HG02588 (cell line): Measurements from ENCODE around the gene MAFG.

ENCODE experiments used
- ATAC-seq: cut with Tn5 transposase; IDR thresholded peaks from one replicate; pipeline ENCODE4 v1.9.1; 2021; ENCODE audit warnings: mild to moderate bottlenecking, moderate library complexity; ENCODE audit not compliant: unreplicated experiment

Gene MAFG

GRCh38 chr17:81940538-81941483 is 13.3 kb upstream of the MAFG start:
- no peak for ATAC-seq

DNA sequence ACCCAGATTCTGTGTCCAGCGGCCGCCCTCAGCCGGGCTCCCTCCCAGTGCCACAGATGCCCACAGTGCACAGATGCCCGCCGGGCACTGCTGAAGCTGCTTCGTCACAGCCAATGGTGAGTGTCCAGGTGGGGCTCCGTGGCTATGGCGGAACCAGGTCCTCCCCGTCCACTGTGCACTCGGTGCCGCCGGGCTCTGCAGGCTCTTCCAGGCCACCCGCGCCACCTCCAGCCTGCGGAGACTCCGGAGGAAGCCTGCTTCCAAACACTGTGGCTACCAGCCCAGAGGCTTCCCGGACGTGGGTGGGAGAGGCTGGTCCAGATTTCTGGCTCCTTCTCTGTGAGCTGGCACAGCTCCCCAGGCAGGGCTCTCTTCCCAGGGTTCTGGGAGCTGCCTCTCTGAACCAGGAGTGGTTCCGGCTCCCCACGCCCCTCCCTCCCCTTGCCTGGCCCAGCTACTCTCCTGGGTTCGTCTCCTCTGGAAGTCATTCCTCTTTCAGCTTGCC is 12.4 kb upstream of the MAFG start:
- ATAC-seq, result no peak

GRCh38 chr17:81939218-81939617 is 11.7 kb upstream of the MAFG start:
- ATAC-seq, result no peak

DNA sequence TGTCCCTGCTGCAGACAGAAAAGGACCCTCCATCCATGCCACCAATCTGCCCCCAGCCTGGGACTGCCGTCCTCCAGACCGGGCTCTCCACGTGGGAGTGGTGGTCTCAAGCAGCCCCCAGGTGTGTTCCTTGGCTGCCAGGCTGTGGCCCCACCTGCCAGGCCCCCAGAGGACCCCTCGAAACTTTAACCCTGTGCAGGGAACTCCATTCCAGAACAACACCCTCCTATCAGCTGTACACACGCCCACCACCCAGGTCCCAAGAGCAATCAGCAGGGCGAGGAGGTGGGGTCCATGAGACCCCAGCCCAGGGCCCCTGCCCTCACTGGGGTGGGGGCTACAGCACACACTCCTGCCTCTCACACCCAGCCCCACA is 8.2 kb upstream of the MAFG start:
- no peak for ATAC-seq

DNA sequence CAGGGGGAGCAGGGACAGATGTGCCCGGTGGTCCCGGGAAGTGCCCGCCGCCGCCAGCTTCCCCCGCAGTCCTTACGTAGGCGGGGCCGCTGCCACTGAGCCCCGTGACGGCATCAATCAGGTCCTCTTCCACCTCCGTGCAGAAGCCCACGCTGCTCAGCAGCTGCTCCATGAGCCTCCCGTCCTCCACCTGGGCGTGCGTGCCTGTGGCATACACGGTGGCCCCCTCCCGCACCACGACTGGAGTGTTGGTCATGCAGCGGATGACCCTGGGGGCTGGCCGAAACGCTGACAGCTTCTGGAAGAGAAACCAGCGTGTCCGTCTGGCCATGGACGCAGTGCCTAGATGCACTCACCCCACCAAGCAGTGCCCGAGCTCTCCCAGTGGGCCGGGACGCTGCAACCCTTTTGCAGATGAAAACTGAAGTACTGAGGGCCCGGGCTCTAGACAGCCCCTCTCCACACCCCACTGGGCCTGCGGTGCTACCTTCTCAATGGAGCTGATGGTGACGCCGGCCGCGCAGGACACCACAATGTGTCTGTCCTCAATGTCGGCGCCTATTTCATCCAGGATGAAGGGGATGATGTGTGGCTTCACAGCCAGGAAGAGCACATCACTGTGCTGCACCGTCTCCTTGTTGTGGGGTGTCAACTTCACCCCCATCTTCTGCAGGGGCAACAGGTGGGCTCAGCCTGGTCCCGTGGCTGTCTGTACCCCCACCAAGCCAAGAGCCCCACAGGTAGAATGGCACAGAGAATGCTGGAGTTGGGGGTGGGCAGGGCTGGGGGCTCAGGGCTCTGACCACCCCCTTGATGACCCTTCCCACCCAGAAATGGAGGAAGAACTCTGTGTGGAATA is 7.5 kb upstream of the MAFG start:
- ATAC-seq, result no peak

GRCh38 chr17:81934098-81934757 is 6.7 kb upstream of the MAFG start:
- ATAC-seq, result no peak

- no peak for ATAC-seq
Observed at GRCh38 chr17:81933178-81933699, 5.7 kb upstream of the MAFG start.

DNA sequence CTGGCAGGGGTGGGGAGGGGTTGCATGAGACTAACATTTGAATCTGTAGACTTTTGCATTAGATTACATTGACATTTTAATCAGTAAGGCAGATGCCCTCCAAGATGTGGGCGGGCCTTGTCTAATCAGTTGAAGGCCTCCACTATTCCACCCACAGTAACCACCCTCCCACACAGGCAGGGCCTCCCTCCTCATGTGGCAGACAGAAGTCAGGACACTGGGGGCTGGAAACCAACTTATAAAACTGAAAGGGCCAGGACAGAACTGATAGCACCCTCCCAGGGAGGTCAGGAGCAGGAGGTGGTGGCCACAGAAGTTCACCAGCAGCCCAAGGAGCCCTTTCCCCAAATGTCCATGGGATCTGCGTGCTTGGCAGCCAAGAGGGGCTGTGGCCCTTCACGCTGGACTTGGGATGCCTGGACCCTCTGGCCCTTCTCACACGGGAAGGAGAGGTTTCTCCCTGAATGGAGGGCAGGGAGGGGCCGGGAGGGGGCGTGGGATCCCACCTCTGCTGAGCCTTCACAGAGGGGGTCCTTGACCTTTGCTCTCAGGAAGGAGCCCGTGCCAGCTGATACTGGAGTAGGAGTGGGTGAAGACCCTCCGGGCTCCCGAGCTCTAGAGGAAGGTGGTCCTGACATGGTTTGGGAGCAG is 4.9 kb upstream of the MAFG start:
- ATAC-seq, result no peak

- ATAC-seq, result no peak
Observed at GRCh38 chr17:81931557-81932332, 4.2 kb upstream of the MAFG start.

DNA sequence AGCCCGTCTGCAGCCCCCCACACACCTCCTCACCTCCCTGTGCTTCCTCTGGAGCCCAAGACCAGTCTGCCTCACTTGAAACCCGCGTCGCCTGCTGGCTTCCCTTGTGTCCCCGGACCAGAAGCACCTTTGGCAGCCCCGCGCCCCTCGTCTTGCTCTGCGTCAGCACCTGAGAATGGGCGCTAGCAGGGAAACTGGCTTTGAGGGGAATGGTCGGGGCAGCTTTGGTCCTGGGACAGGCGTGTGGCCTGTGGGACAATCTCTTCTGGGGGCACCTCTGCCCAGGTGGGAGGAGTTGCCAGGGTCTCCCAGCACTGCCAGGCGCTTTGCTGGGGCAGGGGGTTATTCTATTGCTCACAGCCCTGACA is 3.6 kb upstream of the MAFG start:
- no peak for ATAC-seq

DNA sequence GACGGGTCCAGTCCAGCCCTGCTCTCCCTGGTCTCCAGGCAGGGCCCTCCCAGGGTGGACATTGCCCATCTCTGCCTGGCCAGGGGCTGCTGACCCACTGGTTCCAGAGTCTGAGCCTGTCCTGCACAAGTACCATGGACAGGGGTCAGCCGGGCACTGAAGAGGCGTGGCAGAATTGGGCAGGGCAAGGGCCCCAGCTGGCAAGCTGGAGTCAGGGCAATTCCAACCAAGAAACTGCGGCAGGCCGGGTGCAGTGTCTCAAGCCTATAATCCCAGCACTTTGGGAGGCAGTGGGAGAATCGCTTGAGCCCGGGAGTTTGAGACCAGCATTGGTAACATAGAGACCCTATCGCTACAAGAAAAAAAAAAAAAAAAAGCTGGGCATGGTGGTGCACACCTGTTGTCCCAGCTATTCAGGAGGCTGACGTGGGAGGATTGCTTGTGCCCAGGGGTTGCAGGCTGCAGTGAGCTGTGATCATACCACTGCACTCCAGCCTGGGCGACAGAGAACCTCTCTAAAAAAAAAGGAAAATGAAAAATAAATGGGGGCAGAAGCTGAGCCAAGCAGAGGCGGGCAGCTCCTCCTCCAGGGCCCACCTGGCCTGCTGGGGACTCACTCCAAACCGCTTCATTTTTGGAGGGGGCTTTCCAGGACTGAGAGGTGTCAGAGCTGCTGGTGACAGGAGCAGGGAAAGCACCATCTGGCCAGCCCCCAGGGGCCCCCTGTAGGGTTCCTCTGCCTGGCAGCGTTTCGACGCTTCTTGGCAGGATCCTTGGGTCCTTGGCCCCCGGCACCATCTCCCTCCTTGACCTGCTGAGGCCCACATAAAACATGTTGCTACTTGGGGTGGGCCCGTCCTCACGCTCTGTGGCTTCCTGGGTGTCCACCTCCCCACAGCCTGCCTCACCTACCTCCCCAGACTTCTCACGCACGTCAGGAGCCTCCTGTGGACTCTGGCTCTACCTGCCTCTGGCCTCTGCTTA is 2.9 kb upstream of the MAFG start:
- ATAC-seq, result no peak

DNA sequence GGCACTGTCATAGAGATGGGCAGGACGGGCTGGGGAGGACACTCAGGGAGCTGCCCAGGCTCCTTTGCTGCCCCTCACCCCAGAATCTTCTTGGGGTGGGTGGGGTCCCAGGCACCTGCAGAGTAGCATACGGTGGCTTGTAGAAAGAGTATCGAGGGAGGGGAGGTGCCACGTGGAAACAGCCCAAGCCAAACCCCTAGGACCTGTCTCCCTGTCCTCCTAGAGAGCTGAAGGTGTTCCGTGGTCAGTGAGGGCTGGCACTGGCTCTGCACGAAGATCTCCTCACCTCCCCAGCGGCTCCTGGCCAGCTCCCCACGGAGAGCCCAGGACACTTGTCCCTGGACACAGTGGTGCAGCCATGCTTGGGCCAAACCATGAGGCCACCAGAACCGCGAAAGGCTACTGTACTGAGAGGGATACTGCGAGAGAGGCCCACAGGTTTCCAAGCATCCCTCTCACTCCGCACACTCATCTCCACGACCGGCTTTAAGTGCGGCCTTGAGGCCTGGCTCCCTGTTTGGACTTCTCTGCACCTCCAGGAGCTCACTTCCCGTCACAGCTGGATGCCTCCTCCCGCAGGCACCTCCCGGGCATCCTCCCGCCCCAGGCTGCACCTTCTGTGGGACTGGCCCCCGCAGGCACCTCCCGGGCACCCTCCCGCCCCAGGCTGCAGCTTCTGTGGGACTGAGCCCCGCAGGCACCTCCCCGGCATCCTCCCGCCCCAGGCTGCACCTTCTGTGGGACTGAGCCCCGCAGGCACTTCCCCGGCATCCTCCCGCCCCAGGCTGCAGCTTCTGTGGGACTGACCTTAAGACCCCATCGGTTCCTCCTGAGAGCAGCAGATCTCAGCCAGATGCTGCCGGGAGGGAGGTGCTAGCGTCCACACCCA is 2.0 kb upstream of the MAFG start:
- no peak for ATAC-seq

DNA sequence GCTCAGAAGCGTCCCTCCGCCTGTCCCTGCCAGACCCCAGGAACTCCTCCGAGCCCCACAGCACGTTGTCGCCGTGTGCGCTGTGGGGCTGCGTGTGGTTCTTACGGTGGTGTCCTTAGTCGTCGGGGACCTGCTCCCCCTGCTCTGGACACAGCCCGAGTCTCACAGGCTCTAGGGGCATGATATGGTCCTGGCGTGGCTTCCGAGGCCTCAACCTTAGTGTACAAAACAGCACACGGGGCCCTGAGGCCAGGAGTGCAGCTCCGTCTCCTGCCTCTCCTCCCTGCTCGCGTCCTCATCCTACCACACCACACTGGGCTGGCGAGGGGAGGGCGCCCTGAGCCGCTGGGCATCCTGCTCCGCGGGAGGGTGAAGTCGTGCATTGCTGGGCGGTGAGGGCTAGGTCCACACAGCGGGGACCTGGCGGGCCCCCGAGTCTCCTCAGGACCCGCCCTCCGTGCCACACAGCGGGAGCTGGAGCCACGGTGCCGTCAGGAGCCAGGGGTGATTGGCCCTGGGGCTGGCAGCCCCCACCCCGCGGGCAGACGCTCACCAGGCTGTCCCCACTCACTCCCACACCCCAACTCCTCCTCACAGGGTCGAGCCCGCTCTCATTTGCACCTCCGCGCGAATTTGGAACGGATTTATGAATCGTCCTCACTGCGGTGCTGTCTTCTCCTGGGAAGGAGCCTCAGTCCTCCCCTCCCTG is 1.2 kb upstream of the MAFG start:
- ATAC-seq, result no peak

GRCh38 chr17:81927152-81927652 is 333 bp downstream of the MAFG start:
- ATAC-seq, result no peak

GRCh38 chr17:81926451-81927151 is 934 bp downstream of the MAFG start:
- ATAC-seq, result peak; percentile 24

DNA sequence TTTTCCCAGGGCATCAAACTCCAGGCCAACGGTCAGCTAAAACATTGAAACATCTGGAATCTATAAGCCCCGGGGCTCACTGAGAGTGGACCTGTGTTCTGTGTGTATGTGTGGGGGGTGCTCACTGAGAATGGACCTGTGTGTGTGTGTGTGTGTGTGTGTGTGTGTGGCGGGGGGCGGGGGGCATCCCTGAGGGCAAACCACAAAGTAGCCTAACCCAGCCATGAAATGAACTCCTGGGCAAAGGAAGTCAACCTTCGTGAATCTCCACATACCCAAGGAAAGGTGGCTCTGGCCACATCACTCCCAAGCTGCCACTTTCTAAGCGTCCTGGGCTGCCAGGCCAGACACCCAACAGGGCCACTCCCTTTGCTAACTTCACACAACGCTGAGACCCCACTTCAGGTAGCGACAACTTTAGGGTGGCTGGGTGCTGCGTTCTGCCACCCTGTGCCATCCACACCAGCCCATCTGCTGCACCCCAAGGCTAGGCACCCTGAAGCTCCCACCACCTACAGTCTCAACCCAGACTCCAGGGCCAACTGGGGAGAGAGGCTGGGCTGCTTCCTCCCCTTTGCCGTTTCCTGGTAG is 1.6 kb downstream of the MAFG start:
- ATAC-seq, result no peak
